GM19328 (cell line): ENCODE measurements around the gene GGA3.
"Not testable (repeated sequence)": the region's sequence is repeated elsewhere in the genome, so short reads cannot be mapped to it uniquely, and the experiment has no call there.

Source experiments
- ATAC-seq: cut with Tn5 transposase; IDR thresholded peaks from one replicate; pipeline ENCODE4 v1.9.1; 2021; ENCODE audit warnings: mild to moderate bottlenecking, moderate library complexity; ENCODE audit not compliant: unreplicated experiment

GGA3 gene

DNA sequence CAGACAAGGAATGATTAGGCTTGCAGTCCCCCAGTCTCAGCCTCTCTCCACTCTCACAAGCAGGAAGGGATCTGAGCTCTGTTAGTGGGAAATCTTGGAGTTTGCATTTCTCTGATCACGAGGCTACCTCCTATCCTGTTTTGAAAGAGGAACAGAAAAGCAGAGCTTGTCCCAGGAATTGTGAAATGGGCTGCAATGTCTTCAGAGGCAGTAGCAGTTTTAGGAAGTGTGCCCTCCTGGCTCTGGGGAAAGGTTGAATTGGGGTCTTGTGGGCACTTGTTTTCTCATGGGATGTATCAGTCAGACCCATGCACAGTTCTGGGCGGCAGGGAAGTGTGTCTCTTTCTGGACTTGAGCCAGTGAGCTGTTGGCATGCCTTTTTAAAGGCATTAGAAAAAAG is 33.1 kb downstream of the GGA3 start:
- no peak for ATAC-seq

DNA sequence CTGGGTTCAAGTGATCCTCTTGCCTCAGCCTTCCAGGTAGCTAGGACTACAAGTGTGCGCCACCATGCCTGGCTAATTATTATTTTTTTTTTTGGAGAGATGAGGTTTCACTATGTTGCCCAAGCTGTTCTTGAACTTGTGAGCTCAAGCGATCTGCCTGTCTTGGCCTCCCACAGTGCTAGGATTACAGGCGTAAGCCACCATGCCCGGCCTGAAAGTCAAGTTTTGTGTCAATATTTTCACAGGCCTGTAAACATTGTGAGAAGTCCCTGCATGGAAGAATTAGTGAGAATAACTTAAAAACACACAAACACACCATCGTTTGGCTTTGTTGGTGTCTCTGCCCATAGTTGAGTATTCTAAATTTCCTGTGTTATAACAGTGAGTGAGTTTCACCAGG is 33.7 kb downstream of the GGA3 start:
- ATAC-seq = no peak

- ATAC-seq = no peak
Observed at GRCh38 chr17:75225016-75225415, 36.4 kb downstream of the GGA3 start.

- no peak for ATAC-seq
Observed at GRCh38 chr17:75219815-75220214, 41.6 kb downstream of the GGA3 start.

DNA sequence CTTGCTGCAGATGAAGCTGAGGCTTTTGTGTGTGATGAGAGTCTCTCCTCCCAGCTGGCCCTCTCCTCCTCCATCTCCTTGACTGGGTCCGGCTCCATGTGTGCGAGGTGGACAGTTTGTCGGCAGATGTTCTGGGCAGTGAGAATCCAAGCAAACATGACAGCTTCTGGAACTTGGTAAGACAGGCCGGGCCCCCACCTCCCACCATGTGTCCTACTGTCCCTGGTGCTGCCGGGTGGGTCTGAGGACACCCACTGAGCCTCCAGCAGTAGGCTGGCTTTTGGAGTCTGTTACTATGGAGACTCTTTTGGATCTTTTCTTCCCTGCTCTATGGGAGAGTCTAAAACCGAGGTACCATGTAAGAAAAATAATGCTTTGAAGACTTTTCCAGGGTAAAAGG is 43.3 kb downstream of the GGA3 start:
- no peak for ATAC-seq

DNA sequence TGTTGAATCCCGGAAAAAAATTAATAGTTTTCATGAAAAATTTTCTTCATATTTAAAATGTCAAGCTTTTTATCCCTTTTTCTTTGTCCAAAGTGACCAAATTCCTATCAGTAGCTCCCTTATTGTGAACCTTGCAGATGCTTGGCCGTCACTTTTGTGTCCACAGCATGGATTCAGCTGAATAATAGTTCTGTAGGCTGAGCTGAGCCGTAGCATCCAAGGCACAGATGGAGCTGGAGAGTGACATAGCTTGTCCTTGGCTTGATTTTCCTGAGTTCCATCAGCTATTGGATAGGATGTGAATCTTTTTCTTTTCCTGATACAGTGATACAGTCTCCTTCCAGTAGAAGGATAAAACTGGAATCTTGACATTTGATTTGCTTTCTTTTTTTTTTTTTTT is 52.3 kb downstream of the GGA3 start:
- ATAC-seq = no peak

GRCh38 chr17:75208161-75208560 is 53.2 kb downstream of the GGA3 start:
- ATAC-seq = no peak

- ATAC-seq = no peak
Observed at GRCh38 chr17:75207760-75208159, 53.6 kb downstream of the GGA3 start.

DNA sequence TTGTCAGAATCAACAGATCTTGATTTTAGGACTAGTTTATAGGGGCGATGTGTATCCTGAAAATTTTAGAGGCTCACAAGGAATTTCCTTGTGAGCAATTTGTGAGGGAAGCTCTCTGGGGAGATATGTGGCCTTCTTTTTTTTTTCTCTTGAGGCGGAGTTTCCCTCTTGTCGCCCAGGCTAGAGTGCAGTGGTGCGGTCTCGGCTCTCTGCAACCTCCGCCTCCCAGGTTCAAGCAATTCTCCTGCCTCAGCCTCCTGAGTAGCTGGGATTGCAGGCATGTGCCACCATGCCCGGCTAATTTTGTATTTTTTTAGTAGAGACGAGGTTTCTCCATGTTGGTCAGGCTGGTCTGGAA is 54.4 kb downstream of the GGA3 start:
- not testable (repeated sequence) for ATAC-seq

DNA sequence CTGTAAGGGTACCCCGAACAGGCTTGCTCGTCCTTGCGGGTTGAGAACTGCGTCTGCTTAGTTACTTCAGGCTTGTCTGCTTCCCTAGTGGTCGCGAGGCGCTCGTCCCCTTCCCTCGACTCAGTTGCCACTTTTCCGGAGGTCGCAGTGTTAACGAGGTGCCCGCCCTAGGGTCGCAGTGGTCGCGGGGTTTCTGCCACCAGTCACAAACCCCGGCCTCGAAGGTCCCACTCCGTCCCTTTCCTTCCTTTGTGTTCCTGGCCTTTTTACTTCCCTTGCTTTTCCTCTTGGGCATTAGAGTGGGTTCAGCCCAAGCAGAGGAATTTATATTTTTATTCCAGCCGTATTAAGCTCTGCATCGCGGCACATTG is 55.6 kb downstream of the GGA3 start:
- peak; percentile 21 for ATAC-seq

GRCh38 chr17:75205037-75205792 is 56.2 kb downstream of the GGA3 start, which contains the start of gene NUP85:
Gene NUP85, plus strand, starts transcription at chr17:75205679. Its CDS starts 83 bp downstream, at chr17:75205762.
- peak; percentile 66 for ATAC-seq

DNA sequence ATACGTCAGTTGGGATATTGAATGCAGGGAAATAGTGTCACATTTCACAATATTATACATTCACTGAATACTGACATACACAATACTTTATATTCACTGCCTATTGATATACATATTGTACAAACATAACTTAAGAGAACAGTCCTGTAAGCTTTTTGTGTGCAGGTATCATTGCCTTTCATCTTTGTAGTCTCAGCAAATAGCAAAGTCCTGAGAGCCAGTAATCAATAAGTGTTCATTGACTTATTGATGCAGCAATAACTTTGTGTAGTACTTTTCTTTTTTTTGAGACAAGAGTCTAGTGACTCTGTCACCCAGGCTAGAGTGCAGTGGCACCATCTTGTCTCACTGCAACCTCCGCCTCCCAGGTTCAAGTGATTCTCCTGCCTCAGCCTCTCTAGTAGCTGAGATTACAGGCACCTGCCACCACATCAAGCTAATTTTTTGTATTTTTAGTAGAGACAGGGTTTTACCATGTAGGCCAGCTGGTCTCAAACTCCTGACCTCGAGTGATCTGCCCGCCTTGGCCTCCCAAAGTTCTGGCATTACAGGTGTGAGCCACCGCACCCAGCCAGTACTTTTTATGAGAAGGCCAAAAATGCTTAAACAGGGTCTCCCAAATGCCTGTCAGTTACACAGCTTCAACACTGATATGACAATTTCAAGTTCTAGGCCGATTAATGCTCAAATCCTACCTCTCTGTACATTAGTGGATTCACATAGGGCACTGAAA is 61.4 kb downstream of the GGA3 start:
- ATAC-seq = no peak

DNA sequence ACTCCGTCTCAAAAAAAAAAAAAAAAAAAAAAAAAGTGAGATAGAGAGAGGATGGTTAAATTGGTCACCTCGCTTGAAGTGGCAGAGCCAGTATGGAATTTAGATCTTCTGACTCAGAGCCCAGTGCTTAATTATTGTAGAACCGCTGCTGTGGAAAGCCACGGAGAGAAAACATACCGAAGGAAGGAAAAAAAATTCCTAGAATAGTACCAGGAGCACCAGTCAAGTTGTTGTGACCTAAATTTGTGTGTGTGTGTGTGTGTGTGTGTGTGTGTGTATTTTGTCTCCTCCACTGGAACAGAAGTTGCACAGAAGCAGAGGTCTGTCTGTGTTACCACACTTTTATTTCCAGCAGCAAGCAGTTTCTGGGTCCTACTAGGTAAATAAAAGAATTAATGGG is 66.5 kb downstream of the GGA3 start:
- no peak for ATAC-seq

DNA sequence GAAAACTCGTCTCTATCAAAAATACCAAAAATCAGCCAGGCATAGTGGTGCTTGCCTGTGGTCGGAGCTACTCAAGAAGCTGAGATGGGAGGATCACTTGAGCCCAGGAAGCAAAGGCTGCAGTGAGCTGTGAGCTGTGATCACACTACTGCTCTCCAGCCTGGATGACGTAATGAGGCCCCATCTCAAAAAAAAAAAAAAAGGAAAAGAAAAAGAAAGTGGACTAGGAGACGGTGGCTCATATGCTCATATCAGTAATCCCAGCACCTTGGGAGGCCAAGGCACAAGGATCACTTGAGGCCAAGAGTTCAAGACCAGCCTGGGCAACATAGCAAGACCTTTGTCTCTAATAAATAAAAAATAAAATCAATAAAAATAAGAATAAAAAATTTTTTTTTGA is 69.8 kb downstream of the GGA3 start:
- no peak for ATAC-seq

GRCh38 chr17:75188614-75189013 is 72.8 kb downstream of the GGA3 start:
- ATAC-seq = no peak
